IPS-20b (cell line): ENCODE data around the gene PLEKHA7.
"Not testable (repeated sequence)": the region's sequence is repeated elsewhere in the genome, so short reads cannot be mapped to it uniquely, and the experiment has no call there.

Experiments
- H3K27ac ChIP-seq: one replicate; pipeline ENCODE4 v1.5.1; 2013; ENCODE audit warnings: low read length
- H3K27me3 ChIP-seq: 2 replicates; pipeline ENCODE4 v1.6.1; 2013; ENCODE audit warnings: mild to moderate bottlenecking, low read length, inconsistent platforms; ENCODE audit not compliant: insufficient read depth
- H3K36me3 ChIP-seq: 2 replicates; pipeline ENCODE4 v1.6.1; 2013; ENCODE audit warnings: low read depth, mild to moderate bottlenecking, inconsistent platforms, low read length, moderate library complexity; ENCODE audit not compliant: insufficient read depth
- H3K4me1 ChIP-seq: 2 replicates; pipeline ENCODE4 v1.6.1; 2013; ENCODE audit warnings: mild to moderate bottlenecking, control low read depth, inconsistent platforms, low read length, moderate library complexity; ENCODE audit not compliant: insufficient read depth
- H3K4me3 ChIP-seq: 2 replicates; pipeline ENCODE4 v1.5.1; 2013; ENCODE audit warnings: mild to moderate bottlenecking, low read length, inconsistent platforms
- H3K9ac ChIP-seq: 2 replicates; pipeline ENCODE4 v1.6.1; 2013; ENCODE audit warnings: low read depth, mild to moderate bottlenecking, inconsistent platforms, low read length, moderate library complexity
- H3K9me3 ChIP-seq: 2 replicates; pipeline ENCODE4 v1.6.1; 2013; ENCODE audit warnings: mild to moderate bottlenecking, low read depth, low read length, inconsistent platforms; ENCODE audit not compliant: insufficient read depth

The PLEKHA7 gene

GRCh38 chr11:16973338-16973964, 40.8 kb downstream of the PLEKHA7 start:
- Histone ChIP-seq H3K27me3 (no peaks in the 10 kb centered on the region), H3K4me3 (no peak overlapping the region), H3K9me3 (no peaks in the 10 kb centered on the region), H3K4me1 (peaks cover 20% of the 10 kb centered on the region; the same call in 1 of the 2 replicates), H3K9ac (no peak overlapping the region), H3K36me3 (no peaks in the 10 kb centered on the region), H3K27ac (no peak overlapping the region)

DNA sequence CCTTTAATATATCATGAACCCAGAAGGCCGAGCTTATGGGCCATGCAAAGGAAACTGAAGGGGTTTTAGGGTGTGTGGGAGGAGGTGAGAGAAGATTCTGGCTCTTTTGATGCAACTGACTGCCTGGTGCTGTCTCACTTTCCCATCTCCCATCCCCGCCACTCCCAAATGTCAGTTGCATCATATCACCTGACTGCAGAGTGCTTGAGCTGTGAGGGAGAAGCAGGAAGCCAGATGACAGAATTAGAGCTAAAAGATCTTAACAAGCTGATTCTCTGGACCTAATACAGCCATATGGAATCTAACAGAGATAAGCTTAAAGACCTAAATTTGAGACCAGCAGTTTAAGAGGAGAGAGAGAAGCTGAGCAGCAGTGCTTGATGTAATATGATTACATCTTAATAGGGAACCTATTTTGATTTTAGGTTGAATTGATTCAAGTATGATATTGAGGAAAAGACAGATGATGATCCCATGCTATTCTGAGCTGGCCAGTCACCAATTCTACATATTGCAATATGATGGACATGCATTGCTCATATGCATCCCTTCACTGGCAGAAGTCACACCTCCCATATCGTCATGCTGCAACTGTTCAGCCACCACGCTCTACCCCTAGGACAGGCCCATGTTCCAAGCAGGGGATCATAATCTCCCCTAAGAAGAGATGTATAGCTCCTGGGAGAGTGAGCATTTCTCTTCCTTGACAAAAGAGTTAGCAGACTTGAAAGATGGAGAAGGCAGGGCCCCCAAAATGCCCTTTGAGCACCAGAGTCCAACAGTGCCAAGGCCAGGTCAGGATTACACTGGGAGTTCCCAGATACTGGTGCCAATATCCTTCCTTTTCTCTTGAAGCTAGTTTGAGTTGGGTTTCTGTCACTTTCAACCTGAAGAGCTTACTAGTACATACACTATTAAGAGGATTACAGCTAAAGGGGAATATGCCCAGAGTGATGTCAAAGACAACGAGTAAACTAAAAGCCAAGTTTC, 44.9 kb downstream of the PLEKHA7 start:
- no peaks in the 10 kb centered on the region for H3K36me3 ChIP-seq
- H3K9me3 ChIP-seq: no peaks in the 10 kb centered on the region
- H3K27ac ChIP-seq: no peak overlapping the region
- no peak overlapping the region for H3K4me3 ChIP-seq
- H3K9ac ChIP-seq: no peak overlapping the region
- H3K4me1 ChIP-seq: no peaks in the 10 kb centered on the region
- no peaks in the 10 kb centered on the region for H3K27me3 ChIP-seq

DNA sequence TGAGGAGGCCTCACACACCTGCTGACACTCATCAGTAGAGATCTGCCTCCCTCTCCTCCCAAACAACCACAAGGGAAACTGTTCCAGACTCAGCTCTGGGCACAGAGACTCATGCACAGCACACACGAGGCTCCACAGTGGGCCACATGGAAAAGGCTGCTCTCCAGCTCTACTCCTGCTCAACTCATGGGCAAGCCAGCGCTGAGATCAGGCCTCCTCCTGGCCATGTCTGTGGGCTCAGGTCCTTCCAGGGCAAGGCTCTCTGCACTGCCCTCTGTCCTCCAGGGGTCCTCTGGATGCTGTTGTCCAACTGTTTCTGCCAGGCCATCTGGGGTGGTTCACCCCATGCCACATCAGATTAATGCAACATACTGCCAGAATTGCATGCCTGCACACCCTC, 46.0 kb downstream of the PLEKHA7 start:
- Histone ChIP-seq H3K9me3 (no peaks in the 10 kb centered on the region), H3K27me3 (no peaks in the 10 kb centered on the region), H3K4me3 (no peak overlapping the region), H3K4me1 (no peaks in the 10 kb centered on the region), H3K36me3 (no peaks in the 10 kb centered on the region), H3K27ac (no peak overlapping the region), H3K9ac (no peak overlapping the region)

- Histone ChIP-seq H3K27me3 (no peaks in the 10 kb centered on the region), H3K9me3 (no peaks in the 10 kb centered on the region), H3K4me1 (no peaks in the 10 kb centered on the region), H3K36me3 (no peaks in the 10 kb centered on the region), H3K9ac (no peak overlapping the region), H3K27ac (no peak overlapping the region), H3K4me3 (no peak overlapping the region)
These were observed 47.1 kb downstream of the PLEKHA7 start for GRCh38 chr11:16966930-16967671.

GRCh38 chr11:16964501-16964900, 49.7 kb downstream of the PLEKHA7 start:
- Histone ChIP-seq H3K4me3 (no peak overlapping the region), H3K27ac (no peak overlapping the region), H3K27me3 (no peaks in the 10 kb centered on the region), H3K9me3 (no peaks in the 10 kb centered on the region), H3K4me1 (peaks cover 6% of the 10 kb centered on the region; the same call in 1 of the 2 replicates), H3K9ac (no peak overlapping the region), H3K36me3 (no peaks in the 10 kb centered on the region)

- H3K27me3 ChIP-seq: no peaks in the 10 kb centered on the region
- no peaks in the 10 kb centered on the region for H3K36me3 ChIP-seq
- H3K27ac ChIP-seq: no peak overlapping the region
- H3K9ac ChIP-seq: no peak overlapping the region
- no peak overlapping the region for H3K4me3 ChIP-seq
- H3K4me1 ChIP-seq: peaks cover 13% of the 10 kb centered on the region
- no peaks in the 10 kb centered on the region for H3K9me3 ChIP-seq
These were observed 50.8 kb downstream of the PLEKHA7 start for GRCh38 chr11:16963316-16963876.

DNA sequence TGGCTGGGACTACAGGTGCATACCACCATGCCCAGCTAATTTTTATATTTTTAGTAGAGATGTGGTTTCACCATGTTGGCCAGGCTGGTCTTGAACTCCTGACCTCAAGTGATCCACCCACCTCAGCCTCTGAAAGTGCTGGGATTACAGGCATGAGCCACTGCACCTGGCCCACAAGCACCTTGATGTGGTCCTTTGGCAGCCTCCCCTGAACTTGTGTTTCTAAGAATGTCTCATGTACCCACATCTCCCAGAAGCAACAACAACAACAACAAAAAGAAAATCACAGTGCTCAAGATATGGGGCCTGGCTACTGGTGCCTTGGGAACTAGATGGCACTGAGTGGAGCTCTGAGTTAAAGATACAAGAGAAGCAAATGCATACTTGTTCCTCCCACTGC, 51.6 kb downstream of the PLEKHA7 start:
- not testable (repeated sequence) for H3K27ac ChIP-seq, H3K36me3 ChIP-seq, H3K9me3 ChIP-seq, H3K4me3 ChIP-seq, H3K9ac ChIP-seq, H3K27me3 ChIP-seq
- H3K4me1 ChIP-seq: peaks cover 13% of the 10 kb centered on the region

GRCh38 chr11:16962146-16962545, 52.1 kb downstream of the PLEKHA7 start:
- H3K4me3 ChIP-seq: no peak overlapping the region
- H3K27me3 ChIP-seq: no peaks in the 10 kb centered on the region
- H3K9me3 ChIP-seq: no peaks in the 10 kb centered on the region
- H3K4me1 ChIP-seq: peaks cover 15% of the 10 kb centered on the region
- H3K27ac ChIP-seq: no peak overlapping the region
- no peaks in the 10 kb centered on the region for H3K36me3 ChIP-seq
- H3K9ac ChIP-seq: no peak overlapping the region

DNA sequence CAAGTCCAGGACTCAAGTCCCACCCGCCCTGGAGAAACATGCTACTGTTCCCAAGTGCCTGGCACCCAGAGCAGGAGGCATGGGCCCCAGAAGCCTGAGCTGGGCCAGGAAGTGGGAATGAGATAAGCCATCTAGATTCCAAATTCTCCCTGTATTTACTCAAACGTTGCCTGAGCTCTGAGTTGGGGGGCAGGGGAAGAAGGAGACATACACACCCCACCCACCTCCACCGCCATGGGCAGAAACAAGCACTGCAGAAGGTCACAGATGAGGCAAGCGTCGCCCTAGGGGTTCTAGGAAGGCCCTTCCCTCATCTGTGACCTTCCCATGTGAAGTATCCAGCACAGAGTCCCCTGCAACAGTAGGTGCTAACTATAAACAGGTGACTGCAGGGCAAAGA, 54.0 kb downstream of the PLEKHA7 start:
- Histone ChIP-seq H3K9me3 (no peaks in the 10 kb centered on the region), H3K4me3 (no peak overlapping the region), H3K4me1 (peaks cover 26% of the 10 kb centered on the region), H3K27ac (no peak overlapping the region), H3K36me3 (no peaks in the 10 kb centered on the region), H3K9ac (no peak overlapping the region), H3K27me3 (no peaks in the 10 kb centered on the region)

GRCh38 chr11:16959602-16960001, 54.6 kb downstream of the PLEKHA7 start:
- Histone ChIP-seq H3K4me3 (no peak overlapping the region), H3K36me3 (no peaks in the 10 kb centered on the region), H3K27me3 (no peaks in the 10 kb centered on the region), H3K4me1 (peaks cover 26% of the 10 kb centered on the region), H3K9me3 (no peaks in the 10 kb centered on the region), H3K9ac (peak overlapping the region; percentile 8; the same call in 1 of the 2 replicates), H3K27ac (peak overlapping the region; percentile 22)

DNA sequence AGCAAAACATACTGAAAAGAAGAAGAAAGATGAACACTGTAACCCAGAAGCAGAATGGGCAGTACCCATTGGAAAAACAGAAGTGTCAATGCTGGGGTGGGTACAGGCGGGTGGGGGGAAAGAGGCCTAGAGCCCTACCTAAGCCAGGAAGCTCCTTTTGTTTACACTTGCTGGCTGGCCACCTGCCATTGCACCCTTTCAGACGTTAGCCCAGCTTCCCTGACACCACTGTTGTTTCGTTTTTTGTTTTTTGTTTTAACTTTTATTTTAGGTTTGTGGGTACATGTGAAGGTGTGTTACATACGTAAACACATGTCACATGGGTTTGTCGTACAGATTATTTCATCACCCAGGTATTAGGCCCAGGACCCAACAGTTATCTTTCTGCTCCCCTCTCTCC, 55.4 kb downstream of the PLEKHA7 start:
- Histone ChIP-seq H3K9me3 (no peaks in the 10 kb centered on the region), H3K4me1 (peaks cover 26% of the 10 kb centered on the region), H3K9ac (peak overlapping the region; percentile 8; the same call in 1 of the 2 replicates), H3K27me3 (no peaks in the 10 kb centered on the region), H3K36me3 (no peaks in the 10 kb centered on the region), H3K4me3 (no peak overlapping the region), H3K27ac (no peak overlapping the region)
